Measurements from ENCODE around the gene EGR2.
"Not testable (repeated sequence)": the region's sequence is repeated elsewhere in the genome, so short reads cannot be mapped to it uniquely, and the experiment has no call there.

The EGR2 gene

DNA sequence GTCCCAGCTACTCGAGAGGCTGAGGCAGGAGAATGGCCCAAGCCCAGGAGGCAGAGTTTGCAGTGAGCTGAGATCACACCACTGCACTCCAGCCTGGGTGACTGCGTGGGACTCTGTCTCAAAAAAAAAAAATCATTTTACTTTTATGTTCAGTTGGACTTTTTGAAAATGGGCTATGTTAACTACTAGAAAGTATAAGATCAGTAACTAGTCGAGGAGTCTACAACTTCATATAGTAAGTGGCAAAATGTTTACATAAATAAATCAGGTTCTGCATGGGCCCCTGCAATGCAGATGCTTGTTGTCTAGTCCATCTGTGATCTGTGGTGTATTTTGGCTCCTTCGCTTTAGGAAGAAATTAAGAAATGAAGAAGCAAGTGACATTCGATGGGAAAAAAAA, 23.9 kb downstream of the EGR2 start:
- DNase-seq, result no peak

DNA sequence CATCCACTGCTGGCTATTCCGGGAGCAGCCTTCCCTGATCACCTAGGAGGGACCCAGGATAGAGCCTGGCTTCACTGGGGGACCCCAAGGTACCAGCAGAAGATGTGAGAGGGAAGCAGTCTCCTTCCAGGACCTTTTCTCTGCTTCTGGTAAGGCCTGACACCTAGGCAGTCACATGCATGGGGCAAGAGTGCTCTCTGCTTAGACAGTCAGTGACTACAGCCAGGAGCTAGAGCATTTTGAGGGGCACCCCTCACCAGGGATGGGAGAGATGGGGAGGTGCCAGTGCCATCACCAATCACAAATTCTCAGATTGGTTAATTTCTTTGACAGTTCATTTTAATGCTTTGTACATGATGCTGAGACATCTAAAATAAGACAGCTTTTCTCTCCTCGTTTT, 25.6 kb downstream of the EGR2 start:
- no peak for DNase-seq

DNA sequence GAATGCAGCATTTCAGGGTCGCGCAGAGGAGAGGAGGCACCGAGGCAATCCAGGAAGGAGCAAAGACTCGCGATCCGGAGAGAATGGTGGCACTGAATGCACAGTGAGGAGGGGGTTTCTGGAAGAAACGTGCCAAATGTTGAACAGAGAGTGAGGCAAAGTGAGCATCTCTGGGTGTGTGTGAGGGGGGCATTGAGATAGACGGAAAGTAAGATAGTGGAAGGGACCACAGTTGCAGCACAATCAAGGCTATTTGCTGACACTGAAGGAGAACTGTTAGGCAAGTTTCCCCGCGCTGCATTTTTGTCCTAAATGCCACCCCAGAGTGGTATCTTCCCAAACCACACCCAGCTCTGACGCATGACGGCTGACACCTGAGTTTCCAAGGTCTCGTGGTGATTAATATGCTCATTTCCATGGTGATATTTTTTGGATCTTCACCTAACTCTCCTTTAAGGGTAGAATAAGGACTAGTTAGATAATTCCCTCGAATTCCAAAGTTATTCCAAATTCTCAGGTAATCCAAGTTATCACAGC, 26.1 kb downstream of the EGR2 start:
- DNase-seq, result no peak

DNA sequence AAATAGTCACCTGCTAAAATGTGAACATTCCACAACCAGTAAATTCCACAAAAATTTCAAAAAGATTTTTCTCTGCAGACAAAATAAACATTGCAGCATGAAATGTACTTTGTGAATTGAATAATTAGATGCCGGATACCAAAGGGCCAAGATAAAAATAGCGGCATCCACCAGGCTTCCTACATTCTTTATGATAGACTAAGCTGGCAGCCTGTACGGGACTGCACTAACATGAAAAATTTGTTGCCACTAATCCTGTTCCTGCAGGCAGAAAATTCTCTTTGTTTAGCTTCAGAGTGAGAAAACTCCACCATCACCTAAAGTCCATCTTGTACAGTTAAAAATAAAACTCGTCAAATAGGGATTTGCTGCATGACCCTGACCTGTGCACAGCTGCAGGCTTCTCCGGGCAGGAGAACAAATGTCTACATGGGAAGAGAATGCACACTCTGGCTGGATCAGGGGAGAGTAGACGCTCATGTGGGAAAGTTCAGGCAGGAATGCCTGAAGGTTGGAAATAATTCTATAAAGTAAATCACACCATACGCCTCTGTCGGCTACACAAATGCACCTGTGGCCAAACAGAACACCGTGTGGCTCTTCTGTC, 27.2 kb downstream of the EGR2 start:
- no peak for DNase-seq

DNA sequence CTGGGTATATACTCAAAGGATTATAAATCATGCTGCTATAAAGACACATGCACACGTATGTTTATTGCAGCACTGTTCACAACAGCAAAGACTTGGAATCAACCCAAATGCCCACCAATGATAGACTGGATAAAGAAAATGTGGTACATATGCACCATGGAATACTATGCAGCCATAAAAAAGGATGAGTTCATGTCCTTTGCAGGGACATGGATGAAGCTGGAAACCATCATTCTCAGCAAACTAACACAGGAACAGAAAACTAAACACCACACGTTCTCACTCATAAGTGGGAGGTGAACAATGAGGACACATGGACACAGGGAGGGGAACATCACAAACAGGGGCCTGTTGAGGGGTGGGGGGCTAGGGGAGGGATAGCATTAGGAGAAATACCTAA, 27.9 kb downstream of the EGR2 start:
- DNase-seq, result not testable (repeated sequence)

DNA sequence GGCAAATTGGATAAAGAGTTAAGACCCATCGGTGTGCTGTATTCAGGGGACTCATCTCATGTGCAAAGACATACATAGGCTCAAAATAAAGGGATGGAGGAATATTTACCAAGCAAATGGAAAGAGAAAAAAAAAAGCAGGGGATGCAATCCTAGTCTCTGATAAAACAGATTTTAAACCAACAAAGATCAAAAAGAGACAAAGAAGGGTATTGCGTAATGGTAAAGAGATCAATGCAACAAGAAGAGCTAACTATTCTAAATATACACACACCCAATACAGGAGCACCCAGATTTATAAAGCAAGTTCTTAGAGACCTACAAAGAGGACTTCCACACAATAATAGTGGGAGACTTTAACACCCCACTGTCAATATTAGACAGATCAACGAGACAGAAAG, 31.6 kb downstream of the EGR2 start:
- not testable (repeated sequence) for DNase-seq

DNA sequence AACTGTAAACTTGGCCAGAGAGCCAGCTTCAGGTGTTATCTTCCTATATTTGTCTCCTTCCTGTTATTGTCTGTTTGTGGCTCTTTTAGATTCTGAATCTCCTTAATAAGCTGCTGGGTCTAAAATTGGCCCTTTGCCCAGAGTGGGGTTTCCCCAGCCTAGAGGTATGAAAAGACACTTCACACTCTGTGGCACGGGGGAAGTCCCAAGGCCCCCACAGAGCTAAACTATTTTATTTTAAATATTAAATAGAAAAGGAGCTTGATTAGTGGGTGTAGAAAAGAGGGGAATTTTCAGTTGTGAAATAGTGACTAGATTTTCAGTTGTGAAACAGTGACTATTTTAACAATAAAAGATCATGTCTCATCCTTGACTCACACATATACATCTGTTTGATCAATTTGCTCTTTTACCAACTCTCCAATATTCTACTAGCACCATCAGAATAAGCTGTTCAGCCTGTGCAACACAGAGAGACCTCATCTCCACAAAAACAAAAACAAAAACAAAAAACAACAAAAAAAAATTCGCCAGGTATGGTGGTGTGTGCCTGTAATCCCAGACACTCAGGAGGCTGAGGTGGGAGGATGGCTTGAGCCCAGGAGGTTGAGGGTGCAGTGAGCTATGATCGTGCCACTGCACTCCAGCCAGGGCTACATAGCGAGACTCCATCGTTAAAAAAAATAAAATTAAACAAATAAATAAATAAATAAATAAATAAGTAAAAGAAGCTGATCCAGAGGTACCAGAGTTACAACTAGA, 36.5 kb downstream of the EGR2 start:
- no peak for DNase-seq

DNA sequence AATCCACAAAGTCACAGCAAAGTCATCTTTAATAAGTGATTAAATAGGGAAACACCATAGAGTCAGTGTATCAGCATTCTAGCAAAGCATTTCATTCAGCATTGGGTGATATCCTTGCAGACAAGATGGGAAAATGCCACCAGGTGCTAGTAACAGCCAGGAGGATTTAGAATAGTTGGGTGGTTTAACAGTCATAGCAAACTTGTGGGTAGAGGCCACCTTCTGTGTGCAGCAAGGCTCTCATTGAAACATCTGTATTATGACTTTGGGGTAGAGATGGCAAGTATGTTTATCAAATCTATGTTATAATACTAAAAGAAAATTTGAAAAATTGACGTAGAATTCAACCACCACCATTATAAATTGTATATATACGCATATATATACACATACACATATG, 38.0 kb downstream of the EGR2 start:
- no peak for DNase-seq

DNA sequence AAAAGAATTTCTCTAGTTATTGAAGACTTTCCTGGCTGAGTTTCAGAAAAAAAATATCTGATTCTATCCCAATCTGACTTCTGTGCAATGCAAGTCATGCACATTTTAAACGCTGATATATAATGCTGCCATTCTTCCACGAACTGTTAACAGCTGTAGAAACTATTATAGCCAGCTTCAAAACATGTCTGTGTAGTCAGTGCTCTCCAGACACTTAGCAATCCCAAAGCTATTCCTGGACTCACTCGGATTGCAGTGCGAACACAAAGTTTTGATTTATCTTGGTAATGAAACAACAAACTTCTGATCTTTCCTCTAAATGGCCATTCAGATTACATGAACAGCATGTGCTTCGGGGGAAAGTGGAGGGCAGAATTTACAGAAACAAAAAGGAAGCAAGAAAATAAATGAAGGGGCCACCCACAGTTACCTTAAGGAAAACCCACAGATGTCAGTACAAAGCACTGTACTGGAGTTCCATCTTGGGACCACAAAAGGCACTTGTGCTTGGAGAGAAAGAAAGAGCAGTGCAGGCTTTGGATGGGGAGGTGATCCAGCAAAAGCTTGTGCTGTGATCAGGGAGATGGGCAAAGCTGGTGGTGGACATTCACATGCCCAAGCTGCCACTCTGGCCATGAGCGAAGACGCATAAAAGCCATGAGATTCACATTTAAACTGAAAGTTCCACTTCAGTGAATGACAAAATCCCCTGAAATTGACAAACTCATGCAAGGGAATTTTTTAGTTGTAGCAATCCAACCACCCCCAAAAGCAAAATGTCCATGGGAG, 43.8 kb downstream of the EGR2 start:
- no peak for DNase-seq

DNA sequence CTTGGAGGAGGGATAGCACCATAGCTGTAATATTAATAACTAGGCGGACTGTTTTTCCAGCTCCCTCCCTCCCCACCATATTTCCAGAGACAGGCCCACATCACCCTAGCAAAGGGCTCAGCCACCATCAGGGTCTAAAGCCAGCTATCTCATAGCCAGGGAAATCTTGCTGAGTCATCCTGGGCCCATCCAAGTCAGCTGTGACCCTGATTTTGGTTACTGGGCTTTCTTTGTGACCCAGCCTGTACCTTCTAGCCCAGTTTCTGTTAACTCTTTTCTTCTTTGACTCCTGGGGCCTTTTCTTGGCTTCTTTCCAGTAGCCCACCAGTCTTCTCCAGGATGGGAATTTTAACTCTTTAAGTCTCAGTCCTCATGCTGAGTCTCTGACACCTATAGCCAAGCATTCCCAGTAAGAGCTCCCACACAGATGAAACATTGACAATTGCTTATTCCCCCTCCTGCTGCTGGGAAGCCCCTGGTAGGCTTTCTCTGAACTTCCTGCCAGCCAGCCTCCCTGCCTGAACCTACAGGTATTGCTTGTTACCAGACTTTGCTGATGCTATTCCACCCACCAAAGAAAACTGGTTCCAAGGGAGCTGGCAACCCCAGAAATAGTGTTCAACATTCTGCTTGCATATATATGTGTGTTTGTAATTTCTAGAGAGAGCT, 46.5 kb downstream of the EGR2 start:
- DNase-seq, result peak in 1 of 14 donors; percentile 6

DNA sequence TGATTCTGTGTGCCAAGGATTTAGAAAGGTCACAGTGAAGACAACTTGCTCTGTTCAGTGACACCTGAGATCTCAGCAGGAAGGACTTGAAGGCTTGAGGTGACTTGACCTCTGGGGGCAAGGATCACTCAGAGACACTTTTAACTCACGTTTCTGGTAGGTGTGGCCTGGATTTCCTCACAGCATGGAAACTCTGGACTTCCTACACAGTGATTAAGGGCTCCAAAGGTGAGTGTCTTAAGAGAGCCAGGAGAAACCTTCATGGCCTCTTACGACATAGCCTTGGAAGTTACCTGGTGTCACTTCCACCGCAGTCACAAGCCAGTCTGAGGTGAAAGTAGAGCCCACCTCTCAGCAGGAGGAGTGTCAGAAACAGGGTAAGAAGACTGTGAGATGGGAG, 49.8 kb downstream of the EGR2 start:
- no peak for DNase-seq

DNA sequence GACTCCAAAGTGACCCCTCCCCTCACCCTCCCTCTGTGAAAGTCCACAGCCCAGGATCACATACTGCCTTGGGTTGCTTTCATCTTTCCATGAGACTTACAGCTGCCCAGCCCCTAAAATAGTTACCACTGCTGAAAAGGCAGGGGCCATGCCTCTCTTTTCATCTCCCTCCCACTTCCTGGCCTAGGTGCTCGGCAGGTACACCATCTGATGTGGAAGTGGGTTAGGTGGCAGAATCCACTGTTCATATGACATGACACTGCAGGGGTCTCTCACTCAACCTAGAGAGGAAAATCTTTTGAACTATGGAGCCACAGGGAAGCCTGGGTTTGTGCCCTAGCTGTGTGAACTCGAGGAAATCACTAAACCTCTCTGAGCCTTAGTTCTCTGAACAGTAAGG, 50.4 kb downstream of the EGR2 start:
- no peak for DNase-seq

DNA sequence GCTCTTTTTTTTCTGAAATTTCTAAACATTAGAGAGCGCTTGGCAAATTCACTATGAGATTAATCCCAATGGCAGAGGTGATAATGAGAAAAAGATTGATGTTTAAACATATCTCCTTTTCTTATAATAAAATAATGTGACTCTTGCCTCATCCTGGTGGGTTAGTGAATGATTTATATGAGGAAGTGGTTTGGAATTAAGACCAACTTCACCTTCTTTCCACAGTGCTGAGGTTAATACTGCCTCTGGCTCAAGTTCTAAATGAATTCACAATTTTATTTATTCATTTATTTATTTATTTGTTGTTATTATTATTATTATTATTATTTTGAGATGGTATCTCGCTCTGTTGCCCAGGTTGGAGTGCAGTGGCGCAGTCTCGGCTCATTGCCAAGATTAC, 52.2 kb downstream of the EGR2 start:
- DNase-seq, result no peak

DNA sequence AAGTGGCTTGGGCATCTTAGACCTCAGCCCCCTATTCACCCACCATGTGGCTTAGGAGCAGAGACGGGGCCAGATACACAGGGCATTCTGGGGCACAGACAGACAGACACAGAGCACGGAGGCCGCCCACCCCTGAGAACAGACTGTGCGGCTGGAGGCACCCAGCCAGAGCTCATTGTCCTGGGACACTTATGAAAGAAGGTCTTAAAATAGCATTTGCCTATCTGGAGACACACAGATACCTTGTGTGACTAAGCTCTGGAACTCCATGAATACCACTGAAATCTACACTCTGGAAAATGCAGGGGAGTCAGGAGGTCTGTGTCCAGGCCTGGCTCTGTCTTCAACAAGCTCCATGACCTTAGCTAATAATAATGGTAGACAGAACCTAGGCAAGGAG, 53.0 kb downstream of the EGR2 start:
- DNase-seq, result no peak
